Tibial nerve (tissue), 4 donors: ENCODE data around the gene SPDYE5. TPM values are rescaled to one million over a fixed set of nuclear protein-coding genes. Genes with fewer than 3 reads are reported as not detected.
"Not testable (repeated sequence)": the region's sequence is repeated elsewhere in the genome, so short reads cannot be mapped to it uniquely, and the experiment has no call there.

ENCODE experiments used
- DNase-seq, 2 donors: peaks; one replicate each; pipeline ENCODE4 v3.0.0-alpha.2; 2019; ENCODE audit warnings: low spot score in 2 of 2
- H3K27ac ChIP-seq, 4 donors: fragments of 200-600 bp; sonication (generic) in 3 of 4; one replicate each; pipeline ENCODE4 v1.5.1; 2017 to 2019; ENCODE audit warnings: mild to moderate bottlenecking in 1 of 4
- H3K27me3 ChIP-seq, 2 donors: fragments of 200-600 bp; sonication (generic) in 1 of 2; one replicate each; pipeline versions ENCODE4 v1.5.1 to v1.6.0; 2017 to 2019
- H3K36me3 ChIP-seq, 3 donors: fragments of 200-600 bp; sonication (generic); one replicate each; pipeline ENCODE4 v1.5.1; 2018 to 2019
- H3K4me1 ChIP-seq, 4 donors: fragments of 200-600 bp; sonication (generic) in 3 of 4; one replicate each; pipeline ENCODE4 v1.5.1; 2017 to 2019
- H3K4me3 ChIP-seq, 4 donors: fragments of 200-600 bp; sonication (generic) in 3 of 4; one replicate each; pipeline ENCODE4 v1.5.1; 2017 to 2019; ENCODE audit warnings: mild to moderate bottlenecking in 1 of 4, moderate library complexity in 1 of 4
- H3K9me3 ChIP-seq, 4 donors: fragments of 200-600 bp; sonication (generic) in 3 of 4; one replicate each; pipeline ENCODE4 v1.5.1; 2017 to 2019
- POLR2A ChIP-seq, 2 donors: fragments of 450-650 bp; IDR thresholded peaks; one replicate each; pipeline ENCODE4 v1.6.1; 2017; ENCODE audit warnings: antibody characterized with exemption in 2 of 2, mild to moderate bottlenecking in 2 of 2, moderate library complexity in 2 of 2
- WGBS, 2 donors: methylation state at CpG; one replicate each; pipeline ENCODE4 v1.1.5; 2018; 5-methylcytosine and 5-hydroxymethylcytosine counted together
- total RNA-seq, 4 donors: library from RNA; depleted of rRNA; stranded (reverse); fragments of >200 nt; gene quantifications; one replicate each; pipeline ENCODE4 v1.1.0, GENCODE V29; 2016
- TF ChIP-seq, protein P1 (sequence below), 5 experiments: fragments of 200-600 bp in 3 of 5; fragments of 450-650 bp in 2 of 5; sonication (generic) in 3 of 5; IDR thresholded peaks; one replicate each; pipeline ENCODE4 v1.5.1; 2016 to 2019; ENCODE audit warnings: antibody characterized with exemption in 5 of 5, mild to moderate bottlenecking in 3 of 5, moderate library complexity in 2 of 5

SPDYE5 gene, protein sequence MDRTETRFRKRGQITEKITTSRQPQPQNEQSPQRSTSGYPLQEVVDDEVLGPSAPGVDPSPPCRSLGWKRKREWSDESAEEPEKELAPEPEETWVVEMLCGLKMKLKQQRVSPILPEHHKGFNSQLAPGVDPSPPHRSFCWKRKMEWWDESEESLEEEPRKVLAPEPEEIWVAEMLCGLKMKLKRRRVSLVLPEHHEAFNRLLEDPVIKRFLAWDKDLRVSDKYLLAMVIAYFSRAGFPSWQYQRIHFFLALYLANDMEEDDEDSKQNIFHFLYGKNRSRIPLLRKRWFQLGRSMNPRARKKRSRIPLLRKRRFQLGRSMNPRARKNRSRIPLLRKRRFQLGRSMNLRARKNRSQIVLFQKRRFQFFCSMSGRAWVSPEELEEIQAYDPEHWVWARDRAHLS
- total RNA-seq, result not detected

DNA sequence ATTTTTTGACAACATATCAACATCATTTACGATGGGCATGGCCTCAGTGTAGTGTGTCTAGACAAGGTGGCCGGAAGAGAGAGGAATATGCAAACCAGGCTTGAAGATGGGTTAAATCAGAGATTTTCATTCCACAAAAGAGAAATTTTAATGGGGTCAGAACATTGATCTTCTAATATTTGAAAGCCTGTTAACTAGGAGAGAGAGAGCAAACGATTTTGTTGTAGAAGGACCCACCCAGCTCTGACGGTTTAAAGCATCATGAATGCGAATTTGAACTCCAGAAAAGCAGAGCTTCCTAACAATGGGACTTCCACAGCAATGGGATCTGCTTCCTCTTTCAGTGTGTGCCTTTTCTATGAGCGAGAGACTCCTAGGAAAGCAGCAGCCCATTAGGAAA, at the start of gene SPDYE5:
TSS of gene SPDYE5 (plus strand) at position 301 of the 400 bp plus-strand sequence. CDS start 1,728 bp downstream, outside the sequence.
- H3K4me3 ChIP-seq, H3K36me3 ChIP-seq, H3K27ac ChIP-seq, H3K27me3 ChIP-seq, DNase-seq, H3K9me3 ChIP-seq, H3K4me1 ChIP-seq: not testable (repeated sequence)
- 79 to 81% methylated on average over 5 to 6 of the region's 6 CpGs for WGBS, 2 donors

DNA sequence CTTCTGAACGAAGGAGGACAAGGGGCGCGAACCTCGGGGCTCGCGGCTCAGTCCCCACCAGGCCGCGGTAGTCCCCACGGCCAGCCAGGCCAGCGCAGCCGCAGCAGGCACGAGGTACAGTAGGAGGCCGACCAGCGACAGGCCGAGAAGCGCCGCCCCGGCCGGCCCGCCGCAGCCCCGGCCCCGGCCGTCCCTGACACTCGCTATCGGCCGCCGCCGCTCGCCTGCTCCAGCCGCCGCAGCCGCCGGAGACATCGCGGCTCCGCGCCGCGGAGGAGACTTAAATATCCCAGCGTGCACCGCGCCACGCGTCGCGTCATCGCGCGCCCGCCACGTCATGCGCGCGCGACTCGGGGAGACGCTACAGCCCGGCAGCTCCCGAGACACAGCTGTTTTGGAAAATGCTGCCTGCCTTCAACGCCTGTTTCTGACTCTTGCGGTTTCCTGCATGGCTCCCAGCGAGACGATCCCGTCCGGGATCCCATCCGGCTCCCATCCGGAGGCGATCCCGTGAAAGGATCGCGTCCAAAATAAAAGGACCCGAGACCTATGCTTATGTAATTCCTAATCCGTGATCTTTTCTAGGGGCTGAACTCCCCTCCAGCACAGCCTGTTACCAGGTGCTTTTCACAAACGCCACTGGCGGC, 49.5 kb upstream of the SPDYE5 start:
- H3K27ac ChIP-seq, result peak overlapping the region; percentile 73 to 84 (median 80)
- H3K9me3 ChIP-seq, H3K27me3 ChIP-seq, DNase-seq: not testable (repeated sequence)
- H3K36me3 ChIP-seq, result peaks cover 0 to 31% (median 18%) of the 10 kb centered on the region in 3 donors
- peak overlapping the region; percentile 46 to 62 (median 52) for H3K4me3 ChIP-seq
- peak; percentile 31 to 68 for TF ChIP-seq POLR2A (IDR thresholded peaks at IDR 0.05)
- peaks cover 0 to 12% (median 0%) of the 10 kb centered on the region in 4 donors for H3K4me1 ChIP-seq
- 0 to 1% methylated on average over 2 to 31 of the region's 76 CpGs for WGBS, 2 donors

DNA sequence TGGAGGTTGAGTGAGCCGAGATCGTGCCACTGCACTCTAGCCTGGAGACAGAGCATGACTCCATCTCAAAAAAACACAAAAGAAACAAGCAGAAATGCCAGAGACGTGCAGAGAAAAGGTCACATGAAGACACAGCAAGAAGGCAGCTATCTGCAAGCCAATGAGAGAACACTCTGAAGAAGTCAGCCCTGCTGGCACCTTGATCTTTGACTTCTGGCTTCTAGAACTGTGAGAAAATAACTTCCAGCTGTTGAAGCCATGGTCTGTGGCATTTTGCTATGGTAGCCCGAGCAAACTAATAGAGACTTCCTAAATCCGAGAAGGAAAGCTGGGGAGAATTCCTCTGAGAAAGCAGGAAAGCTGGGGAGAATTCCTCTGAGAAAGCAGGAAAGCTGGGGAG, 42.2 kb upstream of the SPDYE5 start:
- H3K9me3 ChIP-seq, H3K27me3 ChIP-seq, H3K4me3 ChIP-seq, H3K36me3 ChIP-seq, H3K27ac ChIP-seq, H3K4me1 ChIP-seq, DNase-seq: not testable (repeated sequence)
- 58 to 74% methylated on average over 3 of the region's 5 CpGs for WGBS, 2 donors

DNA sequence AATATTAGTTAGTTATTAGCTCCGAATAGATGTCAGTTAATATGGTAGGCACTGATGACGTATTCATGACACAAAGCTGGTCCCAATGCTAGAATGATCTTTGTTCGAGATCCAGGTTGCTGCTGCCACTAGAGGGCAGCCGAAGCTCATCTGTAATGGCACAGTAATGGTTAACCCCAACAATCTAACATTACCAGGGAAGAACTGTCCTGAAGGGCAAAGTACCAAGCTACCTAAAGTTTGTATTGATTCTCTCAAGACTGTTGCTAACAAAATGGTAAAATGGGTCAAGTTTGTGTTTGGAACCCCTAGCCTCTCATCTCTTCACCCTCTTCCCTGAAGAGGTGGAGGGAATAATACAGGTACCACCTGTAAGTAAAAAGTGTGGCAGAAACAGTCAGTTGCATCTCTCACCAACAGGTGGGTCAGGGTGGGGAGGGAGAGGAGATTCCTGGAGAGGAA, 39.6 kb upstream of the SPDYE5 start:
- H3K9me3 ChIP-seq, H3K4me1 ChIP-seq, DNase-seq, H3K36me3 ChIP-seq, H3K27me3 ChIP-seq, H3K27ac ChIP-seq, H3K4me3 ChIP-seq: not testable (repeated sequence)
- TF ChIP-seq, protein P1, sequence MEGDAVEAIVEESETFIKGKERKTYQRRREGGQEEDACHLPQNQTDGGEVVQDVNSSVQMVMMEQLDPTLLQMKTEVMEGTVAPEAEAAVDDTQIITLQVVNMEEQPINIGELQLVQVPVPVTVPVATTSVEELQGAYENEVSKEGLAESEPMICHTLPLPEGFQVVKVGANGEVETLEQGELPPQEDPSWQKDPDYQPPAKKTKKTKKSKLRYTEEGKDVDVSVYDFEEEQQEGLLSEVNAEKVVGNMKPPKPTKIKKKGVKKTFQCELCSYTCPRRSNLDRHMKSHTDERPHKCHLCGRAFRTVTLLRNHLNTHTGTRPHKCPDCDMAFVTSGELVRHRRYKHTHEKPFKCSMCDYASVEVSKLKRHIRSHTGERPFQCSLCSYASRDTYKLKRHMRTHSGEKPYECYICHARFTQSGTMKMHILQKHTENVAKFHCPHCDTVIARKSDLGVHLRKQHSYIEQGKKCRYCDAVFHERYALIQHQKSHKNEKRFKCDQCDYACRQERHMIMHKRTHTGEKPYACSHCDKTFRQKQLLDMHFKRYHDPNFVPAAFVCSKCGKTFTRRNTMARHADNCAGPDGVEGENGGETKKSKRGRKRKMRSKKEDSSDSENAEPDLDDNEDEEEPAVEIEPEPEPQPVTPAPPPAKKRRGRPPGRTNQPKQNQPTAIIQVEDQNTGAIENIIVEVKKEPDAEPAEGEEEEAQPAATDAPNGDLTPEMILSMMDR (IDR thresholded peaks at IDR 0.05), result peak in 2 of 5 experiments; percentile 11 to 32
- 6 to 7% methylated on average over 3 to 4 of the region's 4 CpGs for WGBS, 2 donors

DNA sequence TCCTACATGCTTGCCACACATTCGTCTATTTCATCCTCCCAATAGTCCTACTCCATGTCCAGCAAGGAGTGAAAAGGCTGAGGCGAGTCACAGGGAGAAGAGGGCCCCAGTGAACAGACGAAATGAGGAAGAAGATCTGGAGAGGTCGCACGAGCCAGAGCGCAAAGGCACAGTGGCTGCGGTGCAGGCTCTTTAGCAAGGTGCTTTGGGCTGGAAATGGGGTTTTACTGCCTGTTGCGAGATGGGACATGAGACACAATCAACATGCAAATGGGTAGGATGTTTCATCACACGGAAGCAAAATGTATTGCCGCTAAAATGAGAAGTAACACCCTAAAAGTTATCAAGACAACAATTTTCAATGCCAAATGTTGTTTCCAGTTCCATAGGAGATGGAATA, 35.7 kb upstream of the SPDYE5 start:
- 82 to 97% methylated on average over 8 of the region's 10 CpGs for WGBS, 2 donors

DNA sequence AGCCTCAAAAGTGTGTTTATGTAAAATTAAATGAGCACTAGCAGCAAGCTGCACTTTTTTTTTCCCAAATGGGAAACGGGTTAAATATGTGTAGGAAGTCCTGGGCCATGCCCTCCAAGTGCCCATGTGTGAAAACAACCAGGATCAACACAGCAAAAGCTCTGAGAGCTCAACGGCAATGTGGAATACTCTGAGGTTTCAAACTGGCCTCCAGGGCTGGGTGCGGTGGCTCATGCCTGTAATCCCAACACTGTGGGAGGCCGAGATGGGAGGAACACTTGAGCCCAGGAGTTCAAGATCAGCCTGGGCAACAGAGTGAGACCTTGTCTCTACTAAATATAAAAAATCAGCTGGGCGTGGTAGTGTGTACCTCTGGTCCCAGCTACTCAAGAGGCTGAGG, 34.1 kb upstream of the SPDYE5 start:
- H3K27ac ChIP-seq, DNase-seq, H3K9me3 ChIP-seq, H3K4me3 ChIP-seq, H3K4me1 ChIP-seq, H3K27me3 ChIP-seq, H3K36me3 ChIP-seq: not testable (repeated sequence)
- WGBS, 2 donors, result 9 to 10% methylated on average over 1 of the region's 5 CpGs

More for the DNA sequence above, 35.7 kb upstream of the SPDYE5 start:
- H3K4me3 ChIP-seq, H3K27ac ChIP-seq, DNase-seq, H3K9me3 ChIP-seq, H3K27me3 ChIP-seq, H3K4me1 ChIP-seq, H3K36me3 ChIP-seq: not testable (repeated sequence)

DNA sequence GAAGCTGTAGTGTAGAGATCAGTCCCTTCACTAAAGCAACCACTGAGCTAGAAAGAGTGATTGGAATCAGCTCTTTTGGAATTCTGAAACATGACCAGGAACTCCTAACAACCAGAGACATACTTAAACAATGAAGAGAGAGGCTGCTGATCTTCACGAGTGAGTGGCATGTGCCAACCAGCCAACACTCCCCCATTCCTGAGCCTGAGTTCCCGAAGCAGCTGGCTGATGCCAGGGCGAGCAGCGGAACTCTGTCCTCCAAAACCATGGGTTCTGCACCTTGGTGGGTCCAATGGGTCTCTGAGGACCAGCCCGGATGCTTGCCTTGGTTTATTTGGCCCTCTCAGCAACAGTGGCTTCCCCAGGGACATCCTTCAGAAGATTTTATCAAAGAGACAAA, 31.6 kb upstream of the SPDYE5 start:
- not testable (repeated sequence) for DNase-seq, H3K4me3 ChIP-seq, H3K4me1 ChIP-seq, H3K27me3 ChIP-seq, H3K27ac ChIP-seq, H3K9me3 ChIP-seq
- peaks cover 0 to 14% (median 0%) of the 10 kb centered on the region in 3 donors for H3K36me3 ChIP-seq
- WGBS, 2 donors, result 59% methylated on average over 2 of the region's 5 CpGs; no CpG with 5 or more reads in 1 of the 2 donors

DNA sequence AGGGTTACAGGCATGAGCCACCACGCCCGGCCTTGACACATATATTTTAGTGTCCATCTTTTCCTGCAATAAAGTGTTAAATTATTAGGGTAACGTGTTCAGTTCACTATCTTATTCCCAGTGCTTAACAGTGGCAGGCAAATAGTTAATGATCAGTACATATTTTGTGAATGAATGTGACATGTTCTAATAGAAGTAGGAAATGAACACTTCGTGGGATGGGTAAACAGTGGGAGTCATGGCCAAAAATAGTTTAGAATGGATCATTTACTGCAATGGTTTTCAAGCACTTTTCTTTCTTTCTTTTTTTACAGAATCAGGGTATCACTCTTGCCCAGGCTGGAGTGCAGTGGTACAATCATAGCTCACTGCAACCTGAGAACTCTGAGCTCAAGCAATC, 22.0 kb upstream of the SPDYE5 start:
- H3K27me3 ChIP-seq, H3K27ac ChIP-seq, H3K4me3 ChIP-seq, H3K4me1 ChIP-seq, DNase-seq, H3K9me3 ChIP-seq: not testable (repeated sequence)
- H3K36me3 ChIP-seq, result peaks cover 0 to 54% (median 4%) of the 10 kb centered on the region in 3 donors
- whole genome bisulfite sequencing, 2 donors, result 94 to 100% methylated on average over 1 to 2 of the region's 4 CpGs

DNA sequence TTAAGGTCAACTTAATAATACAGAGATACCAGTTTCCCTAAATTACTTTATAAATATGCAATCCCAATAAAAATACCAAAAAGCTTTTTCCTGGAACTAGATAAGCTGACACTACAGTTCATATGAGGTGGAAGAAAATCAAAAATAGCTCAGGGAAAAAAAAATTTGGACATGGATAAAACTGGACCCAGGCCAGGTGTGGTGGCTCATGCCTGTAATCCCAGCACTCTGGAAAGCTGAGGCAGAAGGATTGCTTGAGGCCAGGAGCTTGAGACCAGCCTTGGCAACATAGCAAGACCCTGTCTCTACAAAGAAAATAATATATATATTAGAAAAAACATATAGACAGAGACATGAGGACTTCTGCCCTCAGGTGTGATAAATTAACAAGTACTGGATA, 14.7 kb upstream of the SPDYE5 start:
- H3K9me3 ChIP-seq, H3K4me1 ChIP-seq, H3K4me3 ChIP-seq, DNase-seq, H3K27me3 ChIP-seq, H3K27ac ChIP-seq: not testable (repeated sequence)
- H3K36me3 ChIP-seq, result peaks cover 0 to 35% (median 0%) of the 10 kb centered on the region in 3 donors

DNA sequence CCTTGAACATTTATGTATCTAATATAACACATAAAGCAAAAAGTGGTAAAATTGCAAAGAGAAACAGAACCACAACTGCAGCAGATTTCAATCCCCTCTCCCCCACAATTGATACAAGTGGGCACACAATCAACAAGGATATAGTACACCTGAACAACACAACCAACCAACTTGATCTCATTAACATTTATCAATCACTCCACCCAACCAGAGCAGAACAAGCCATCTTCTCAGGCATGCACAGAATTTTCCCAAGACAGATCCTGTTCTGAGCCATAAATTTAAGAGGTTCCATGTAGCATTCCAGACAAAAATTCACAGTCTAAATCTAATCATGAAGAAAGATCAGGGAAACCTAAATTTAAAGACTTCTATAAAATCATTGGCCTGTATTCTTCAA, 11.8 kb upstream of the SPDYE5 start:
- H3K9me3 ChIP-seq, H3K27me3 ChIP-seq, H3K4me3 ChIP-seq, DNase-seq, H3K27ac ChIP-seq, H3K4me1 ChIP-seq: not testable (repeated sequence)
- H3K36me3 ChIP-seq, result peaks cover 0 to 12% (median 0%) of the 10 kb centered on the region in 3 donors

DNA sequence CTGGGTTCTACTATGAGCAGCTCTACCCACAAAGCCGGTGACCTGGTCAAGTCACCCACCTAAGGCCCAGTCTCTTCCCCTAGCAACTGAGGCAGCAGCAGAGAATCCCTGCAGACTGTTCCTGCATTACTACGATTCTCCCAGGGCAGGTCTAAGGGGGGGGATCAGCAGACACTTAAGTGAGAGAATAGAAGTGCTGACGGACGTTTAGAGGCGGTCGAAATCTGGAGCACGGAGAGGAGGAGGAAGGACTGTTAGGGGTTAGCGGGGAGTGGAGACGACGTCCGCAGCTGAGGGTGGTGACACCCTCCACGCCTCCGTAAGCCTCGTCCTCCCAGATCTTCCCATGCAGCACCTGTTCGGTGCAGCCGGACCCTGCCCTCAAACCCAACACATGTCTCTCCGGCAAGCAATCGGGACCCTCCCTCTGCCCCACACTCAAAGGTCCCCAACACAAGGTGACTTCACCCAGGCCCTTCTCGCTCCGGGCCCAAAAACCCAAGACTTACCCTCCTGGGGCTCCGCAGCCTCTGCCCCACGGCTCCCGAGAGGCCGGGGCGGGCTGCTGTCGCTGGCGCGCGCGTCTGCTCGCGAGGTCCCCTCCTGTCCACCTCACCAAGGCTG, 6.7 kb upstream of the SPDYE5 start:
- peak overlapping the region in 3 of 4 donors; percentile 72 to 87 (median 84) for H3K27ac ChIP-seq
- not testable (repeated sequence) for H3K27me3 ChIP-seq, H3K36me3 ChIP-seq, H3K9me3 ChIP-seq, DNase-seq, H3K4me1 ChIP-seq
- 1 to 3% methylated on average over 30 to 32 of the region's 32 CpGs for WGBS, 2 donors
- H3K4me3 ChIP-seq, result peak overlapping the region; percentile 54 to 86 (median 66)
